Stimulated activated effector memory CD8-positive, alpha-beta T cell treated with anti-CD3 and anti-CD28 coated beads, Interleukin-12 subunit alpha, Interleukin-12 subunit beta, amount 100 ng/mL, for 72 hours (primary cell): ENCODE data around the gene DNER.

Source experiments
- ATAC-seq: fragments of 150-1000 bp; cut with Tn5 transposase; 2 replicates; pipeline ENCODE4 v1.10.0; 2021
- DNase-seq, 2 donors: peaks; one replicate each; pipeline ENCODE4 v3.0.0; 2021 to 2022; ENCODE audit warnings: low spot score in 2 of 2
- H3K27ac Mint-ChIP-seq: one replicate; pipeline ENCODE4 v1.8.0; 2022; ENCODE audit warnings: mild to moderate bottlenecking, mixed read lengths
- H3K36me3 Mint-ChIP-seq: one replicate; pipeline ENCODE4 v1.8.0; 2022; ENCODE audit warnings: mild to moderate bottlenecking, mixed read lengths
- H3K4me1 Mint-ChIP-seq: one replicate; pipeline ENCODE4 v1.8.0; 2022; ENCODE audit warnings: mixed read lengths
- H3K4me3 Mint-ChIP-seq: one replicate; pipeline ENCODE4 v1.8.0; 2022; ENCODE audit warnings: mild to moderate bottlenecking, mixed read lengths
- H3K9me3 Mint-ChIP-seq: one replicate; pipeline ENCODE4 v1.8.0; 2022; ENCODE audit warnings: mixed read lengths

Gene DNER

DNA sequence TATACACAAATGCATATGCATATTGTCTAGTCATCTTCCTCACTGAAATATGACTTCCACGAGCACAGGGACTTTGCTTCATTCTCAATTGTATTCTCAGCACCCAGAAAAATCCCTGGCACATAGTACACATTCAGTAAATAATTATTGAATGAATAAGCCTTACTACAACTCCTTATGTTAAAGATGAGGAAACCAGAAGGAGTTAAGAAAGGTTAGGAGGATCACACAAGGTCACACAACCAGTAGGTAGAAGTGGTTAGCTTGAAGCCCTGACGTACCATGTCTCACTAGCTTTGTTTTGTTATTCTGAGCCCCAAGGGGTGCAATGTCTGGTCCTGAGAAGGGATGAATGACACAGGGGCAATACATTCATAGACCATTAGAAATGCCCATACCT, 222.3 kb downstream of the DNER start:
- Mint-ChIP-seq H3K9me3 (peaks cover 9% of the 10 kb centered on the region), H3K4me3 (no peak overlapping the region), H3K4me1 (no peaks in the 10 kb centered on the region), H3K36me3 (no peaks in the 10 kb centered on the region), H3K27ac (no peak overlapping the region)
- ATAC-seq = no peak
- no peak for DNase-seq

GRCh38 chr2:229490167-229490566, 224.2 kb downstream of the DNER start:
- DNase-seq (no peak), ATAC-seq (no peak)
- H3K27ac Mint-ChIP-seq = no peak overlapping the region
- H3K4me1 Mint-ChIP-seq = no peaks in the 10 kb centered on the region
- H3K9me3 Mint-ChIP-seq = peaks cover 9% of the 10 kb centered on the region
- H3K36me3 Mint-ChIP-seq = no peaks in the 10 kb centered on the region
- H3K4me3 Mint-ChIP-seq = no peak overlapping the region

GRCh38 chr2:229489016-229489415, 225.3 kb downstream of the DNER start:
- DNase-seq = no peak
- no peak overlapping the region for H3K4me3 Mint-ChIP-seq
- H3K9me3 Mint-ChIP-seq = peaks cover 9% of the 10 kb centered on the region
- ATAC-seq = no peak
- H3K4me1 Mint-ChIP-seq = no peaks in the 10 kb centered on the region
- no peak overlapping the region for H3K27ac Mint-ChIP-seq
- no peaks in the 10 kb centered on the region for H3K36me3 Mint-ChIP-seq

DNA sequence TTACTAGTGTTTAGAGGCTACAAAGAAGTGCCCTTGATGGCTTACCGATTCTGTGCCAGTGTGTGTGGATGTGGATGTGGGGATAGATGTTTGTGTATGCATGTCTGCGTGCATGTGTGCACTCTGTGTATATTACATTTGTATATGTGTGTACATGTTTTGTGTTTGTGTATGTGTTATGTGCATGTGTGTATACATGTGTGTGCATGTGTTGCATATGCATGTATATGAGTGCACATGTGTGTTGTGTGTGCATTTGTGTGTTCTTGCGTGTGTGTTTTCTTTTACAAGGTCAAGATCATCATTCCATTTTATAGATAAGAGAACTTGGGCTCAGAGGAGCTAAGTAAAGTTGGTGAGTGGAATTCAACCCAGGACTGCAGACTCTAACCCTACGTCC, 226.1 kb downstream of the DNER start:
- H3K4me1 Mint-ChIP-seq = no peaks in the 10 kb centered on the region
- H3K4me3 Mint-ChIP-seq = no peak overlapping the region
- no peaks in the 10 kb centered on the region for H3K36me3 Mint-ChIP-seq
- DNase-seq (no peak), ATAC-seq (no peak)
- H3K9me3 Mint-ChIP-seq = peaks cover 9% of the 10 kb centered on the region
- H3K27ac Mint-ChIP-seq = no peak overlapping the region

DNA sequence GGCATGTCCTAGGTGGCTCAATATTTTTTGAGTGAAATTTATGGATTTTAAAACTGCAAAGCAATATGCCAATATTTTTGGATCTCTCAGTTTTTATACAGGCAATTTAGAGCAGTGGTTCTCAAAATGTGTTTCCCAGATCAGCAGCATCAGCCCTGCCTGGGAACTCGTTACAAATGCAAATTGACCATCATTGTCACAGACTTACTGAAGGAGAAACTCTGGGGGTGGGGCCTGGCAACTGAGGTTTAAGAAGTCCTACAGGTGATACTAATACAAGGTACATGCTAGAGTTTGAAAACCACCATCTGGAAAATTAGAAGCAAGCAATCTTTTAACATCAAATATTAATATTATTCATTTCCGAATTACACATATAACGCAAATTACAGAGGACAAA, 227.7 kb downstream of the DNER start:
- H3K27ac Mint-ChIP-seq = no peak overlapping the region
- H3K4me1 Mint-ChIP-seq = no peaks in the 10 kb centered on the region
- no peak overlapping the region for H3K4me3 Mint-ChIP-seq
- DNase-seq = no peak
- no peaks in the 10 kb centered on the region for H3K36me3 Mint-ChIP-seq
- ATAC-seq = no peak
- peaks cover 9% of the 10 kb centered on the region for H3K9me3 Mint-ChIP-seq

GRCh38 chr2:229485857-229486256, 228.5 kb downstream of the DNER start:
- no peak overlapping the region for H3K4me3 Mint-ChIP-seq
- ATAC-seq (no peak), DNase-seq (no peak)
- no peak overlapping the region for H3K27ac Mint-ChIP-seq
- no peaks in the 10 kb centered on the region for H3K36me3 Mint-ChIP-seq
- H3K9me3 Mint-ChIP-seq = peaks cover 9% of the 10 kb centered on the region
- no peaks in the 10 kb centered on the region for H3K4me1 Mint-ChIP-seq

GRCh38 chr2:229477269-229477755, 237.0 kb downstream of the DNER start:
- no peak for DNase-seq
- Mint-ChIP-seq H3K9me3 (no peaks in the 10 kb centered on the region), H3K36me3 (no peaks in the 10 kb centered on the region), H3K4me1 (no peaks in the 10 kb centered on the region), H3K27ac (no peak overlapping the region), H3K4me3 (no peak overlapping the region)
- ATAC-seq = no peak

- H3K27ac Mint-ChIP-seq = no peak overlapping the region
- H3K4me1 Mint-ChIP-seq = no peaks in the 10 kb centered on the region
- H3K36me3 Mint-ChIP-seq = no peaks in the 10 kb centered on the region
- no peak overlapping the region for H3K4me3 Mint-ChIP-seq
- peak; percentile 28 for ATAC-seq
- no peaks in the 10 kb centered on the region for H3K9me3 Mint-ChIP-seq
- no peak for DNase-seq
Observed at GRCh38 chr2:229475778-229476177, 238.6 kb downstream of the DNER start.

- no peak overlapping the region for H3K4me3 Mint-ChIP-seq
- no peak for DNase-seq
- H3K4me1 Mint-ChIP-seq = no peaks in the 10 kb centered on the region
- no peak overlapping the region for H3K27ac Mint-ChIP-seq
- no peaks in the 10 kb centered on the region for H3K36me3 Mint-ChIP-seq
- no peaks in the 10 kb centered on the region for H3K9me3 Mint-ChIP-seq
- ATAC-seq = no peak
Observed at GRCh38 chr2:229474125-229474524, 240.2 kb downstream of the DNER start.

DNA sequence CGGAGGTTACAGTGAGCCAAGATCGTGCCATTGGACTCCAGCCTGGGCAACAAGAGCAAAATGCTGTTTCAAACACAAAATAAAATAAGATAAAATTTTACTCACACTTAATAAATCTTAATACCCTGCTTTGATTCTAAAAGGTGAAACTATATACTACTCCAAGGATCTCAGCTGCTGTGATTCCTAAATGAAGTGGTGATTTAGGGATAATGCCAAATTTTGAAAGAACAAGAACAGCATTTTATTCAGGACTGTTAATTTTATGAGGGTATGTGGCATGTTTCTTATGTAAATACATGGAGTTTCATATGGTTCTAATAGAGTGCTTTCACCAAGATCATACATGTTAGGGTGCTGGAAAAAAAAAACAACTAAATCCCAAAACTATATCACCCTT, 243.6 kb downstream of the DNER start:
- Mint-ChIP-seq H3K9me3 (no peaks in the 10 kb centered on the region), H3K4me1 (no peaks in the 10 kb centered on the region), H3K4me3 (no peak overlapping the region), H3K36me3 (no peaks in the 10 kb centered on the region), H3K27ac (no peak overlapping the region)
- no peak for DNase-seq
- no peak for ATAC-seq

DNA sequence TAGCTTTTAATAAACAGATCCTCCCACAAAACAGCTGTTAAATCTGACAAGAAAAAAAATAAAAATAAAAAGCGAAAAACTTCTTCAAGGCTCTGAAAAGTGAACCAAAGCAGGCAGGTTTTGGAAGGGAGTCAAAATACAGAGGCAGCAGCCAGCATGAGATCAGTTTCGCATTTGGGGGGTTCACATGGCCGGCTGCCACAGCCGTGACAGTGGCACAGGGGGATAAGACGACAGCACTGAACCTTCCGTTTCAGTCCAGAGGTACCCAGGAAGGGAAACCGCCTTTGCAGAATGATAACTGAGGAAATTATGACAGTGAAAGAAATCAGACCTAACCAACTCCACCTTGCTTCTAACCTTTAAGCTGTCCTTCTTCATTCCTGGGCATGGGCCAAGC, 246.6 kb downstream of the DNER start:
- no peak for DNase-seq
- ATAC-seq = no peak
- no peak overlapping the region for H3K27ac Mint-ChIP-seq
- no peaks in the 10 kb centered on the region for H3K4me1 Mint-ChIP-seq
- H3K4me3 Mint-ChIP-seq = no peak overlapping the region
- H3K9me3 Mint-ChIP-seq = peaks cover 4% of the 10 kb centered on the region
- no peaks in the 10 kb centered on the region for H3K36me3 Mint-ChIP-seq

- H3K36me3 Mint-ChIP-seq = no peaks in the 10 kb centered on the region
- H3K9me3 Mint-ChIP-seq = peaks cover 4% of the 10 kb centered on the region
- no peak for DNase-seq
- no peaks in the 10 kb centered on the region for H3K4me1 Mint-ChIP-seq
- no peak for ATAC-seq
- no peak overlapping the region for H3K27ac Mint-ChIP-seq
- H3K4me3 Mint-ChIP-seq = no peak overlapping the region
Observed at GRCh38 chr2:229463841-229464346, 250.5 kb downstream of the DNER start.

DNA sequence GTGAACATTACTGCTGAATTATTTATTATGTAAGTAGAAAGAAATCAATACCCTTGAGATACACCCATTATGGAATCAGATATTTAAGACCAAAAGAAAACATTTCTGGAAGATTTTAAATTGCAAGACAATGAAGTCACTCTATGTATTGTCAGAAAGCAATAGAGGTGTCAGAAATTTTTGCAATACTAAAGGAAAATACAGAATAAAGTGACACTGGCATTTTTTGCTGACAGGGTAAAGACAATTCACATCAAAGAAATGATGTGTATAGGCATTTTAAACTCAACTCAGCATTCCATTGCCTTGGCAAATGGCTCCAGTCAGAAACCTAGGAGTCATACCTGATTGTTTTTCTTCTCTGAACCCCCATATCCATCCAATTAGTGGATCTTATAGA, 252.2 kb downstream of the DNER start:
- H3K9me3 Mint-ChIP-seq = peaks cover 4% of the 10 kb centered on the region
- H3K4me1 Mint-ChIP-seq = no peaks in the 10 kb centered on the region
- H3K36me3 Mint-ChIP-seq = no peaks in the 10 kb centered on the region
- no peak overlapping the region for H3K27ac Mint-ChIP-seq
- ATAC-seq (no peak), DNase-seq (no peak)
- H3K4me3 Mint-ChIP-seq = no peak overlapping the region

GRCh38 chr2:229456091-229456490, 258.3 kb downstream of the DNER start:
- Mint-ChIP-seq H3K36me3 (no peaks in the 10 kb centered on the region), H3K9me3 (no peaks in the 10 kb centered on the region), H3K4me1 (no peaks in the 10 kb centered on the region), H3K4me3 (no peak overlapping the region), H3K27ac (no peak overlapping the region)
- DNase-seq (no peak), ATAC-seq (no peak)

- DNase-seq (no peak), ATAC-seq (no peak)
- Mint-ChIP-seq H3K4me3 (no peak overlapping the region), H3K4me1 (no peaks in the 10 kb centered on the region), H3K9me3 (no peaks in the 10 kb centered on the region), H3K27ac (no peak overlapping the region), H3K36me3 (no peaks in the 10 kb centered on the region)
Observed at GRCh38 chr2:229454934-229455631, 259.3 kb downstream of the DNER start.

GRCh38 chr2:229453230-229453629, 261.1 kb downstream of the DNER start:
- no peaks in the 10 kb centered on the region for H3K36me3 Mint-ChIP-seq
- DNase-seq (no peak), ATAC-seq (no peak)
- H3K9me3 Mint-ChIP-seq = no peaks in the 10 kb centered on the region
- no peaks in the 10 kb centered on the region for H3K4me1 Mint-ChIP-seq
- no peak overlapping the region for H3K4me3 Mint-ChIP-seq
- no peak overlapping the region for H3K27ac Mint-ChIP-seq
